Pulmonary artery endothelial cell (primary cell): ENCODE results near the gene RNF224. TPM values are rescaled to one million over a fixed set of nuclear protein-coding genes. Genes with fewer than 3 reads are reported as not detected.

ENCODE experiments used
- DNase-seq: peaks from one replicate; pipeline ENCODE4 v3.0.0-alpha.2; 2011; ENCODE audit warnings: low read depth, low spot score
- total RNA-seq: library from RNA; depleted of rRNA; stranded (reverse); fragments of >200 nt; gene quantifications from 2 replicates; pipeline ENCODE4 v1.2.3, GENCODE V29; 2014

Gene RNF224
- total RNA-seq, 1 donor from 2014 or later = 0.07 TPM

- no peak for DNase-seq
Observed at GRCh38 chr9:137227853-137228505, 677 bp downstream of the RNF224 start.

- no peak for DNase-seq
Observed at GRCh38 chr9:137228506-137228967, 1.2 kb downstream of the RNF224 start.

- DNase-seq = no peak
Observed at GRCh38 chr9:137228968-137229896, 1.9 kb downstream of the RNF224 start.

- no peak for DNase-seq
Observed at GRCh38 chr9:137229903-137230704, 2.8 kb downstream of the RNF224 start.

GRCh38 chr9:137230705-137231371 lies 3.5 kb downstream of the RNF224 start, which contains the start of gene SLC34A3:
Gene SLC34A3, plus strand, starts transcription at chr9:137230901. Its CDS starts 802 bp downstream, at chr9:137231703.
- DNase-seq = no peak

- no peak for DNase-seq
Observed at GRCh38 chr9:137231372-137232039, 4.2 kb downstream of the RNF224 start.

- DNase-seq = no peak
Observed at GRCh38 chr9:137232101-137232500, 4.8 kb downstream of the RNF224 start.

- DNase-seq = no peak
Observed at GRCh38 chr9:137232510-137232909, 5.2 kb downstream of the RNF224 start.

- DNase-seq = no peak
Observed at GRCh38 chr9:137233143-137233980, 6.1 kb downstream of the RNF224 start.

- DNase-seq = no peak
Observed at GRCh38 chr9:137234055-137234697, 6.9 kb downstream of the RNF224 start.

- DNase-seq = no peak
Observed at GRCh38 chr9:137234758-137235423, 7.6 kb downstream of the RNF224 start.

GRCh38 chr9:137235424-137236237 lies 8.3 kb downstream of the RNF224 start:
- DNase-seq = no peak

GRCh38 chr9:137236238-137236935 lies 9.1 kb downstream of the RNF224 start:
- DNase-seq = peak; percentile 35

- no peak for DNase-seq
Observed at GRCh38 chr9:137236936-137237421, 9.7 kb downstream of the RNF224 start.

- no peak for DNase-seq
Observed at GRCh38 chr9:137237759-137238726, 10.7 kb downstream of the RNF224 start.
